ENCODE results near the gene FRS2.

GRCh38 chr12:69563166-69563762, 93.1 kb downstream of the FRS2 start:
- TF ChIP-seq CTCF (IDR thresholded peaks at IDR 0.05) (no peak), POLR2A (IDR thresholded peaks at IDR 0.05) (no peak)
